ENCODE data around the gene THSD4.

The THSD4 gene

GRCh38 chr15:71511796-71512681 is 396.8 kb downstream of the THSD4 start:
- no peak for DNase-seq

- DNase-seq = no peak
Observed at GRCh38 chr15:71512682-71513006, 397.4 kb downstream of the THSD4 start.

GRCh38 chr15:71515375-71516186 is 400.3 kb downstream of the THSD4 start:
- DNase-seq = no peak

- no peak for DNase-seq
Observed at GRCh38 chr15:71517751-71518150, 402.5 kb downstream of the THSD4 start.

DNA sequence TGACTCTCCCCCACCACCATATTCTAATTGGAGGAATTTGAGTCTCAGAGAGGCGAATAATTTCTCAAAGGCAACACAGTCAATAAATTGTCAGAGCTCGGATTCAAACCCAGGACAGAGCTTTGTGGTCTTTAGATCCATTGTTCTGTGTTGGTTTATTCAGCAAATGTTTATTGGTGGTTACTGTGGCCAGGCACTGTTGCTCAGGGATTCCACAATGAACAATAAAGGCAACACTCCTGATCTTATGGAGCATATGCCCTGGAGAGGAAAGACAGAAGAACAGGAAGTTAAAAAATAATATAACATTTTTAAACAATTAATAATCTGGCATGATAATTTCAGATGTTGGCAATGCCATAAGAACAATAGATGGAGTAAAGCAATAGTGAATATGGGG is 403.4 kb downstream of the THSD4 start:
- DNase-seq = no peak

- DNase-seq = no peak
Observed at GRCh38 chr15:71526060-71526820, 411.0 kb downstream of the THSD4 start.

DNA sequence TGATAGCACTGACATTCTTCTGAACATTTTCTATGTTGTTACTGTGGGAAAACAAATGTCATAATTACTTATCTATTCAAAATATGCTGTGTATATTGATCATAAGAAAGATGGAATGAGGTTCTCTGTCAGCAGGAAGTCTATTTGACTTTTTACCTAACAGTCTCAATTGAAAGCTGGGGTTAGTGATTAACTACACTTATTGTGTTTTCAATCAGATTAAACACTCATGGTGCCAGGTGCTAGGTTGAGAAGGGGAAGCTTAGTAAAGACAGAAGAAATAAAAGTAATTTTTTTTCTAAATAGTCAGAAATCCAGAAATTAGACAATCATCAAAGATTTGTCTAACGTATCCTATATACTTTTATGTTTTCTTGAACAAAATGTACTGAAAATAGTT is 414.1 kb downstream of the THSD4 start:
- DNase-seq = no peak

DNA sequence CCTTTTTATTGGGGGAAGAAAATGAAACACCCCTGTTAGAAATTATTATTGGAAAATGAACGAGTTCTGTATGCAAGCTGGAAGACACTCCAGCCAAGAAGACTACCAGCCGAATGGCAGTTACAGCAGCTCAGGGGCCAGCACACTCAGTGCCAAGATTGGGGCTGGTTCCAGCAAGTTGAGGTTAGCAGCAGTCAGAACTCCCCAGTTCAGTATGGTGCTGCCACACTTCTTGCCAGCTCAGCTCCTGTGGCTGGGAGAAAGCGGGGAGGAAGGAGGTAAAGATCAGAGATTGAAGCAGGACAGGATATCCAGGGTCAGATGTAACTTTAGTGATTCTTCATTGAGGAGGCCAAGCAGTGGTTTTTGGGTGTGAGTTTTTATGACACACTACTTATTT is 414.8 kb downstream of the THSD4 start:
- no peak for DNase-seq

GRCh38 chr15:71532994-71533393 is 417.7 kb downstream of the THSD4 start:
- DNase-seq = no peak

- DNase-seq = no peak
Observed at GRCh38 chr15:71538181-71538580, 422.9 kb downstream of the THSD4 start.

GRCh38 chr15:71541746-71542145 is 426.5 kb downstream of the THSD4 start:
- DNase-seq = no peak

DNA sequence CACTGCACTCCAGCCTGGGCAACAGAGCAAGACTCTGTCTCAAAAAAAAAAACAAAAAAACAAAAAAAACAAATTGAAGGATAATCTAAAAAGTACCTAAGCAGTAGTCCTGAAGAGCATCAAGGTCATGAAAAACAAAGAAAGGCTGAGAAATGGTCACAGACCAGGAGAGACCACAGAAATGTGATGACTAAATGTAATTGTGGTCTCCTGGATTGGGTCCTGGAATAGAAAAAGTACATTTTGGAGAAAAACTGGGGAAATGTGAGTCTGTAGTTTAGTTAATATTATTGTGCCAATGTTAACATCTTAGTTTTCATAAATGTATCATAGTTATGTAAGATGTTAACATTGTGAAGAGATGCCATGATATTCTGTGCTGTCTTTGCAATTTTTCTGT is 427.6 kb downstream of the THSD4 start:
- DNase-seq = no peak

- no peak for DNase-seq
Observed at GRCh38 chr15:71543413-71543812, 428.1 kb downstream of the THSD4 start.

DNA sequence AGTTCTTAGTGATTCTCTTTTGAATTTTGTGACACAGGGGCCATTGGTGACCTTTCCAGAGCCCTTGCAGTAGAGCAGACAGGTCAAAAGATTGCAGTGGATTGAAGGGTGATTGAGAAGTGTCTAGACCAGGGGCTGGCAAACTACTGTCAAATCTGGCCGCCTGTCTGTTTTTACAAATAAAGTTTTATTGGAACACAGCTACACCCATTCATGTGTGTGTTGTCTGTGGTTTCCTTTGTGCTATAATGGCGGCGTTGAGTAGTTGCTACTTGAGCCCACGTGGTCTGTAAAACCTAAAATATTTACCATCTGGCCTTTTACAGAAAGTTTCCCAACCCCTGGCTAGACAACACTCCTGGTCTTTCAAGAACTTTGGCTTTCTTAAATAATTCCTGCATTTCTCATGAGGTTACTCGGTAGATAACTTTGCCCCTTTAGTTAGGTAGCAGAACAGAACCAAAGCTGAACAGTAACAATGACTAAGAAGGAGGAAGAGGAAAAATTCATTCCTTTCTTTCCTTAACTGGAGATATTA is 430.0 kb downstream of the THSD4 start:
- DNase-seq = no peak

DNA sequence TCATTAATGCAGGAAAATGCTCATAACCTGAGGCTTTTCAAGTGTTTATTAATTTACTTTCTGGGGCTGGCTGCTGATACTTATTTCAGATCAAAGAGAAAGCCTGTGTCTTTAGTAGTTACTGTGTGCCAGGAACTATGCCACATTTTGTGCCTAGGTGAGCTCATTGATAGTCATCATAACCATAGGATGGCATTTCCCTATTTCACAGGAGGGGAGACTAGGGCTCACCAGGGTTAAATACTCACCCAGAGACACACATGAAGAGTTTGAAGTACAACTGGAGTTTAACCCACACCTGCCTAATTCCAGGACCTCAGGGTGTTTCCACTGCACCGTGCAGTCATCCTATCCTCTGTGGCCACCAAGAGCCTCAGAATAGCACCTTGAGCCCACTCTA is 430.7 kb downstream of the THSD4 start:
- DNase-seq = no peak

DNA sequence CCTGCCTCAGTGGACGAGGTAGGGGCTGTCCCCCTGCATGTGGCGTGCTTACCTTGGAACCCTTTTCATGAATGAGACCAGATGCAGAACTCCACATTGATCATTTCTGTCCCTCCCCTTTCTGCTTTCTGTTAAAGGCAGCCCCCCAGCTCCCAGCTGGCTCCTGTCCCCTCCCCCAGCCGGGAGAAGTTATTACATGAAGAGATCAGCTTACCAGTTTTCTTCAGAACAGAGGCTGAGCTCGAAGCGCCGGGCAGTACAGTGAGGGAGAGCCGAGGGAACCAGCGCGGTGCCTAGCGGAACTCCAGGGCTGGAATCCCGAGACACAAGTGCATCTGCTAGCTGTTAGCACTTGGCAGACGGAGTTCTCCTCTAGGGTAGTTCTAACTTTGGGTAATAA is 431.7 kb downstream of the THSD4 start:
- no peak for DNase-seq

- no peak for DNase-seq
Observed at GRCh38 chr15:71548401-71548807, 433.1 kb downstream of the THSD4 start.

DNA sequence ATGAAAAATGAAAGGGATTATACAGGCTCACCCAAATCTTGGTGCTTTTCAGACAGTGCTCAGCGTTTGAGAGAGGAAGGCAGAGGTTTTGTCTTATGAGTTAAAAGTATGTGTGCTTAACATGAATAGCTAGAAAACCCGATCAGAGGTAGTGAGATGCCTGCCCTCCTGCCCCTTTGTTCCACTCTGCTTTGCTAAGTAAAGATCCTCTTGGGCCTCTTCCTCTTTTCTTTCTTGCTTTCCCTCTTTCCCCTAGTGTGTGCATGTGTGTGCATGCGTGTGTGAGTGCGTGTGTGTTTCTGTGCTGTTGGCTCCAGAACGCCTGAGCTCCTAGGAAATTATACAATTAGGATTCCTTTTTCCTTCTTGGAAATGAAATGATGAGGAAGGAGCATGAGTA is 433.8 kb downstream of the THSD4 start:
- no peak for DNase-seq

DNA sequence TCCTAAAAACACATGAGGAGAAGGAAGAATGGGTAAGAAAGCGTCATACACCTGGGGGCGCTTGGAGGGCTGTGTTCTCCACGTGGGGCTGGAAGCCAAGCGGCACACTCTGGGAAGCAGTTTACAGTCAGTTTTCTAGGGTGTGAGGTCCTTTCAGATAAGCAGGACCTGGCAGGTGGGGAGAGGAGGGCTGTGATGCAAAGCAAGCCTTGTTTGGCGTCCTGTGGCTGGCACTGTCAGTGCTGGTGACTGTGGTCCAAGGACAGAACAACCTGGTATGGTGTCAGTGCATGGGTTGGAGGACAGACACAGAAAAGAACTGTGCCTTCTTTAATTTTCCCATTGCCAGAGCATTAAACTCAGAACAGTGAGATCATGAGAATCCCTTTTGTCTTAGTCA is 434.4 kb downstream of the THSD4 start:
- DNase-seq = no peak

DNA sequence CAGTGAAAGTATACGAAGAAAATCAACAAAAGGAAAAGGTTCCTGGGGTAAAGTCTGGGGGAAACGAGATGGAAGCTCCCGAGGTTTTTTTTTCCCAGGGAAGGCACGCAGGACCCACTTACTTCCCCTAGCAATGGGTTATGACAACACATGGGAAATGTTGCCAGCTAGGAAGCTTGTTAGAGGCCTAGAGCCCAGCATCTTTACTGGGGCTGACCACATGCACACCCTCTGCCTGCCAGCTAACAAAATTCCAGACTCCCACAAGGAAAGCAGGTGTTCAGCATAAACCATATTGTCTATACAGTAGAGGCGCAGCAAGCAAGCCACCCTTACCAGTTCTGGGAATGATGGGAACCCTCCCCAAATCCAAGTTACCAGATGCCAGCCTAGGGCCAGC is 436.3 kb downstream of the THSD4 start:
- DNase-seq = no peak

GRCh38 chr15:71559098-71559497 is 443.8 kb downstream of the THSD4 start:
- DNase-seq = no peak

DNA sequence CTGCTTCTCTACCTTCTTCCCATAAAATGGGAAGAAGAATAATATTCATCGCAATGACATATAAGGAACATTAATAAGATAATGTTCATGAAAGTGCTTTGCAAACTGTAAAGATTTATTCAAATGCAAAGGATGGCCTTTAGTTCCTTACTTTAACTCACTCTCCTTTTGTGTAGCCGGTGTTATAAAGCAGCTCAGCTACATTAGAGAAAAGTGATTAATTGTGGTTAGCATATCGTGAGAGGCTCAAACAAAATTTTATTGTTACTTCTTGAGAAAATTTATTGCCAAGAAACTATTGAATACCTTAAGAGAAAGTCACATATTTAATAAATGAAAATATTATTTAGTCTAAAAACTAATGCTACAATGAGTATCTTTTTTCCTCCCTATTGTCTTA is 444.3 kb downstream of the THSD4 start:
- no peak for DNase-seq

- no peak for DNase-seq
Observed at GRCh38 chr15:71562251-71562650, 447.0 kb downstream of the THSD4 start.
